Thyroid gland (tissue), 4 donors: ENCODE results near the gene RNF149.

Experiments
- POLR2A ChIP-seq, 2 donors: fragments of 450-650 bp; IDR thresholded peaks; one replicate each; pipeline ENCODE4 v1.6.1; 2017; ENCODE audit warnings: antibody characterized with exemption in 2 of 2, mild to moderate bottlenecking in 2 of 2, moderate library complexity in 1 of 2
- TF ChIP-seq, protein P1 (sequence below), 6 experiments: fragments of 200-600 bp in 3 of 6; fragments of 450-650 bp in 3 of 6; sonication (generic) in 3 of 6; IDR thresholded peaks; one replicate each; pipeline ENCODE4 v1.5.1; 2016 to 2019; ENCODE audit warnings: antibody characterized with exemption in 6 of 6, mild to moderate bottlenecking in 2 of 6, inconsistent platforms in 1 of 6, moderate library complexity in 1 of 6

GRCh38 chr2:101281482-101281881 is 27.0 kb downstream of the RNF149 start:
- TF ChIP-seq, protein P1, sequence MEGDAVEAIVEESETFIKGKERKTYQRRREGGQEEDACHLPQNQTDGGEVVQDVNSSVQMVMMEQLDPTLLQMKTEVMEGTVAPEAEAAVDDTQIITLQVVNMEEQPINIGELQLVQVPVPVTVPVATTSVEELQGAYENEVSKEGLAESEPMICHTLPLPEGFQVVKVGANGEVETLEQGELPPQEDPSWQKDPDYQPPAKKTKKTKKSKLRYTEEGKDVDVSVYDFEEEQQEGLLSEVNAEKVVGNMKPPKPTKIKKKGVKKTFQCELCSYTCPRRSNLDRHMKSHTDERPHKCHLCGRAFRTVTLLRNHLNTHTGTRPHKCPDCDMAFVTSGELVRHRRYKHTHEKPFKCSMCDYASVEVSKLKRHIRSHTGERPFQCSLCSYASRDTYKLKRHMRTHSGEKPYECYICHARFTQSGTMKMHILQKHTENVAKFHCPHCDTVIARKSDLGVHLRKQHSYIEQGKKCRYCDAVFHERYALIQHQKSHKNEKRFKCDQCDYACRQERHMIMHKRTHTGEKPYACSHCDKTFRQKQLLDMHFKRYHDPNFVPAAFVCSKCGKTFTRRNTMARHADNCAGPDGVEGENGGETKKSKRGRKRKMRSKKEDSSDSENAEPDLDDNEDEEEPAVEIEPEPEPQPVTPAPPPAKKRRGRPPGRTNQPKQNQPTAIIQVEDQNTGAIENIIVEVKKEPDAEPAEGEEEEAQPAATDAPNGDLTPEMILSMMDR (IDR thresholded peaks at IDR 0.05): no peak
- TF ChIP-seq POLR2A (IDR thresholded peaks at IDR 0.05): no peak
